SU-DHL-6 (cell line): ENCODE results near the gene TRPV4.

ENCODE experiments used
- EZH2phosphoT487 ChIP-seq: fragments of 200-600 bp; sonication (generic), shearing (Covaris generic); conservative IDR thresholded peaks from 2 replicates; pipeline ENCODE4 v1.6.1; 2018; ENCODE audit warnings: mild to moderate bottlenecking, antibody characterized with exemption, low read length, moderate library complexity, mixed read lengths
- TF ChIP-seq, protein P1 (sequence below): fragments of 200-600 bp; sonication (generic); IDR thresholded peaks from one replicate; pipeline ENCODE4 v1.5.1; 2017; ENCODE audit warnings: antibody characterized with exemption, mild to moderate bottlenecking, low read length, moderate library complexity; ENCODE audit not compliant: insufficient read depth, poor library complexity, severe bottlenecking

DNA sequence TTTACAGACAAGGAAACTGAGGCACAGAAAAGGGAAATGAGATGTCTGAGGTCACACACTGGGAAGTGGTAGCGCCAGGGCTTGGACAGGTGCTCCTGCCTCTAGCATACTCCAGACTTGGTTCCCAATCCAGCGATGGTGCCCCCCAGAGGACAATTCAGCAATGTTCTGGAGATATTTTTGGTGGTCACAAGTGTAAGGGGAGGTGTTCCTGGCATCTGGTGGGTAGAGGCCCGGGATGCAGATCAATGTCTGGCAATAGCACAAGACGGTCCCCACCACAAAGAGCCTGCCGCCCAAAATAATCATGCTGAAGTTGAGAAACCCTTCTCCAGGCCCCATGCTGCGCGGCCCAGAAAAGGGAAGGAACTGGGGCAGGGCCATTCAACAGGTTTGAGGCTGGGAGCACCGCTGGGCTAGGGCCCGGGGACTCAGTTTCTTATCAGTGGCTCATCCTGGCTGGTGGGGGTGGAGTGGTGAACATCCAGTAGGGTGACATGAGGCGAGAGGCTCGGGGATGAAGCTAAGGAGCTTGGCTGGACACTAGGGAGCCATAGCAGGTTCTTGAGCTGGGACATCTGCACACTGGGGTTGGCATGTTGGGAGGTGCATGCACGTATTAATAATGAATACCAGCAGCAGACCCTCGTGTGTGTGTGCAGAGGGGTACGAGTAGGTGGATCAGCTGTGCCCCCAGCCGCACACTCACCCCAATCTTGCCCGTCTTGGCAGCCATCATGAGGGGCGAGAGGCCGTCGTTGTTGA is 35.1 kb downstream of the TRPV4 start:
- TF ChIP-seq, protein P1, sequence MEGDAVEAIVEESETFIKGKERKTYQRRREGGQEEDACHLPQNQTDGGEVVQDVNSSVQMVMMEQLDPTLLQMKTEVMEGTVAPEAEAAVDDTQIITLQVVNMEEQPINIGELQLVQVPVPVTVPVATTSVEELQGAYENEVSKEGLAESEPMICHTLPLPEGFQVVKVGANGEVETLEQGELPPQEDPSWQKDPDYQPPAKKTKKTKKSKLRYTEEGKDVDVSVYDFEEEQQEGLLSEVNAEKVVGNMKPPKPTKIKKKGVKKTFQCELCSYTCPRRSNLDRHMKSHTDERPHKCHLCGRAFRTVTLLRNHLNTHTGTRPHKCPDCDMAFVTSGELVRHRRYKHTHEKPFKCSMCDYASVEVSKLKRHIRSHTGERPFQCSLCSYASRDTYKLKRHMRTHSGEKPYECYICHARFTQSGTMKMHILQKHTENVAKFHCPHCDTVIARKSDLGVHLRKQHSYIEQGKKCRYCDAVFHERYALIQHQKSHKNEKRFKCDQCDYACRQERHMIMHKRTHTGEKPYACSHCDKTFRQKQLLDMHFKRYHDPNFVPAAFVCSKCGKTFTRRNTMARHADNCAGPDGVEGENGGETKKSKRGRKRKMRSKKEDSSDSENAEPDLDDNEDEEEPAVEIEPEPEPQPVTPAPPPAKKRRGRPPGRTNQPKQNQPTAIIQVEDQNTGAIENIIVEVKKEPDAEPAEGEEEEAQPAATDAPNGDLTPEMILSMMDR, result no peak
- no peak for TF ChIP-seq EZH2phosphoT487
